Memory B cell (primary cell): ENCODE measurements around the gene HELB.
"Not testable (repeated sequence)": the region's sequence is repeated elsewhere in the genome, so short reads cannot be mapped to it uniquely, and the experiment has no call there.

Experiments used
- ATAC-seq: fragments of 150-1000 bp; cut with Tn5 transposase; 2 replicates; pipeline ENCODE4 v1.10.0; 2021; ENCODE audit warnings: low read depth, mild to moderate bottlenecking, moderate library complexity
- DNase-seq, 2 donors: peaks; one replicate each; pipeline ENCODE4 v3.0.0; 2022; ENCODE audit warnings: low spot score in 2 of 2
- H3K27ac Mint-ChIP-seq: one replicate; pipeline ENCODE4 v1.8.0; 2022; ENCODE audit warnings: mild to moderate bottlenecking, moderate library complexity, mixed read lengths
- H3K27me3 Mint-ChIP-seq: one replicate; pipeline ENCODE4 v1.8.0; 2022; ENCODE audit warnings: mixed read lengths
- H3K36me3 Mint-ChIP-seq: one replicate; pipeline ENCODE4 v1.8.0; 2022; ENCODE audit warnings: mild to moderate bottlenecking, mixed read lengths
- H3K4me1 Mint-ChIP-seq: one replicate; pipeline ENCODE4 v1.8.0; 2022; ENCODE audit warnings: mixed read lengths
- H3K4me3 Mint-ChIP-seq: one replicate; pipeline ENCODE4 v1.8.0; 2022; ENCODE audit warnings: mild to moderate bottlenecking, moderate library complexity, mixed read lengths
- H3K9me3 Mint-ChIP-seq: one replicate; pipeline ENCODE4 v1.8.0; 2022; ENCODE audit warnings: mixed read lengths

Gene HELB

DNA sequence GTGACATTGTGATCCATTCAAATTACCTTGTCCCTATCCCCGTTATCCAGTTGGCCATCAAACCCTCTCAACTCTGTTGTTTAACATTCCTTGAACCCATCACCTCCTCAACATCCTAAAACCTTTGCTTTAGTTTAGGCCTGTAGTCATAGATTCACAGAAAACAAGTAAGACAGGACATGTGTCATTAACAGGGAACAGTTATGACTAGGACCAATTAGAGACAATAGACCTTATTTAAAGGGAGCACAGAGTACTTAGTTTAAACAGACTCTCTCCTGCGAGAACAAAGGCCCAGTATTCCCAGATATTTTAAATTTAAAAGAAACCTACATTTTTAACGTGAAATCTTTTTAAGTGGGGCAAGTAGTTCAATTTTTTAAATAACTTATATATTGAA is 20.0 kb upstream of the HELB start:
- H3K4me3 Mint-ChIP-seq, result no peak overlapping the region
- peaks cover 4% of the 10 kb centered on the region for H3K9me3 Mint-ChIP-seq
- DNase-seq, result no peak
- H3K4me1 Mint-ChIP-seq, result no peaks in the 10 kb centered on the region
- H3K27ac Mint-ChIP-seq, result no peak overlapping the region
- peaks cover 3% of the 10 kb centered on the region for H3K36me3 Mint-ChIP-seq
- peaks cover 16% of the 10 kb centered on the region for H3K27me3 Mint-ChIP-seq
- ATAC-seq, result no peak

DNA sequence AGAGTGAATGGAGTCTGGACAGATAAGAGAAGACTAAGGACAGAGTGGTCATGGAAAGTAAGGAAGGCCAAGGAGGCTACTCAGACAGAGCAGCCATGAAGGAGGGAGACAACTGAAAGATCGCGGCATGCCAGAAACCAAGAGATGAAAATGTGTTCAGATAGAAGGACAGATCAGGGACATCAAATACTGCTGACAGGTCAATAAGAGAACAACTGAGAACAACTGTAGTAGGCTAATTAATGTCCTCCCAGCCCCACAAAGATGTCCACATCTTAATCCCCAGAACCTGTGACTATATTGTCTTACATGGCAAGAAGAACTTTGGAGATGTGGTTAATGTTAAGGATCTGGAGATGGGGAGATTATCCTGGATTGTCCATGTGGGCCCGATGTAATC is 15.0 kb upstream of the HELB start:
- Mint-ChIP-seq H3K36me3 (peaks cover 1% of the 10 kb centered on the region), H3K4me1 (no peaks in the 10 kb centered on the region), H3K9me3 (no peaks in the 10 kb centered on the region), H3K4me3 (no peak overlapping the region), H3K27me3 (peaks cover 10% of the 10 kb centered on the region), H3K27ac (no peak overlapping the region)
- DNase-seq (no peak), ATAC-seq (no peak)

DNA sequence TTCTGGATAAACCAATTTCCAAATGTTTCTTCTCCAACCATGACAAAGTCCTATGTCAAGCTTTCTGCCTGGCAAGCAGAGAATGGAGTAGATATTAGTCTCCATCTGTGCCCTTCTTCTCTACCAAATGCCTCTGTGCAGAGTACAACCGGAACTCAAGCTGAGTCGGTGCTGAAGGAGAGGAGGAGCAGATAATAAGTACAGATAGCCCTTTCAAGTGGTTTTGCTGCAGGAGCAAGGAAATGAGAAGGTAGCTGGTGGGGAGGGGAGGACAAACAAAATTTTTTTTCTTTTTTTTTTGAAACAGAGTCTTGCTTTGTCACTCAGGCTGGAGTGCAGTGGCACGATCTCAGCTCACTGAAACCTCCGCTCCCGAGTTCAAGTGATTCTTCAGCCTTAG is 14.2 kb upstream of the HELB start:
- no peak overlapping the region for H3K4me3 Mint-ChIP-seq
- H3K9me3 Mint-ChIP-seq, result no peaks in the 10 kb centered on the region
- no peaks in the 10 kb centered on the region for H3K4me1 Mint-ChIP-seq
- no peak for ATAC-seq
- peaks cover 1% of the 10 kb centered on the region for H3K36me3 Mint-ChIP-seq
- H3K27ac Mint-ChIP-seq, result no peak overlapping the region
- no peak for DNase-seq
- H3K27me3 Mint-ChIP-seq, result peaks cover 7% of the 10 kb centered on the region

DNA sequence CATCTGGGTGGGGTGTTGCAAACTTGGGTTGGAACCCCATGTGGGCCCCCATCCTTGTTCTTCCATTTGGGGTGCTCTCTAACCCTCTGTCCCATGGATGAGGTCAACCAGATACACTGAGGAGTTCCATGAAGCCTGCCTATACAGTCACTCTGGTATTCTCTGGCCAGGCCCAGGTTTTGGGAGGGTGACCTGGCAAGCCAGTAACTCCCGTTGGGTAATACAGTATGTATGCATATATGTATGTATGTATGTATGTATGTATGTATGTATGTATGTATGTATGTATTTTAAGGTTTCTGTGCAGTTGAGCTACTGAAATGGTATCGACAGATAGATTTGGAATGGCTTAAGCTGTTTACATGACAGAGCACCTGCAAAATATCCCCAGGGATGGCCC is 12.8 kb upstream of the HELB start:
- ATAC-seq (no peak), DNase-seq (no peak)
- H3K27ac Mint-ChIP-seq, result no peak overlapping the region
- H3K36me3 Mint-ChIP-seq, result no peaks in the 10 kb centered on the region
- H3K4me3 Mint-ChIP-seq, result no peak overlapping the region
- no peaks in the 10 kb centered on the region for H3K4me1 Mint-ChIP-seq
- H3K27me3 Mint-ChIP-seq, result peaks cover 5% of the 10 kb centered on the region
- no peaks in the 10 kb centered on the region for H3K9me3 Mint-ChIP-seq

DNA sequence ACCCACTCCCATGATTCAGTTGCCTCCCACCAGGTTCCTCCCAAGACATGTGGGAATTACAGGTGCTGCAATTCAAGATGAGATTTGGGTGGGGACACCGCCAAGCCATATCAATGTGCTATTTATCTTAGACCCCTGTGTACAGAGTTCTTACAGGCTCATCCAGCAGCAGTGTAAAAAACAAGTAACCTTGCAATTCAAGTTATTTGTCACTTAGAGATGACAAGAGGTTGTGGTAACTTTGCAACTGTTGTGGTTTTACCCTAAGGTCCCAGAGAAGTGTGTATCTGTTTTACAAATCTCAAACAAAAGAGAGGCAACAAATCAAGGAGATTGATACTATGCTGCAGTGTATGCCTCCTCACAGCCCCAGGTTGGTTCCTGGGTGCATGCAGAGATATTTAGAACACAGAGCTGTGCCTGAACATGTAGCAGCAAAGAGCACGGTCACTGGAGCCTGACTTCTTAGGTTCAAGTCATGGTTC is 11.5 kb upstream of the HELB start:
- ATAC-seq, result no peak
- Mint-ChIP-seq H3K27ac (no peak overlapping the region), H3K4me3 (no peak overlapping the region), H3K4me1 (no peaks in the 10 kb centered on the region), H3K9me3 (no peaks in the 10 kb centered on the region), H3K36me3 (no peaks in the 10 kb centered on the region), H3K27me3 (peaks cover 5% of the 10 kb centered on the region)
- no peak for DNase-seq

DNA sequence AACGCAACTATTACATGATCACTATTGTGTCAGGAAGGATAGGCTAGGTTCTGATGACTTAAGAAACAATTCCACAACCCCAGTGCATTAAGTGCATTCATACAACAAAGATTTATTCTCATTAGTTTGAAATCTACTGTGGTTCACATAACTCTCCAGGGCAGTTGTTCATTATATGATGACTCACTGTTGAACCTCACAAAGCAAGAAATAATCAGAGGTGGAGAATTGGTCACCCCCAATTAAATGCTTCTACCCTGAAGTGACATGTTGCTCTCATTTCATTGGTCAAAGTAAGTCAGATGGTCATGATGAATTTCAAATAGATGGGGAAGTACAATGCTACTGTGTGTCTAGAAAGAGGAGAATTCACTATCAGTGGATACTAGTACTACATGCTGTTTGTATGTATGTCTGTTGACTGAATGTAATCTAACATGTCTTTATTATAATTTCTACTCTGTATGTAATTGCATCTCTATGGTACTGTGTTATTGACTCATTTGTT is 6.1 kb upstream of the HELB start:
- ATAC-seq, result no peak
- Mint-ChIP-seq H3K36me3 (no peaks in the 10 kb centered on the region), H3K27ac (no peak overlapping the region), H3K9me3 (no peaks in the 10 kb centered on the region), H3K4me1 (peaks cover 4% of the 10 kb centered on the region), H3K4me3 (no peak overlapping the region), H3K27me3 (peaks cover 5% of the 10 kb centered on the region)
- no peak for DNase-seq

DNA sequence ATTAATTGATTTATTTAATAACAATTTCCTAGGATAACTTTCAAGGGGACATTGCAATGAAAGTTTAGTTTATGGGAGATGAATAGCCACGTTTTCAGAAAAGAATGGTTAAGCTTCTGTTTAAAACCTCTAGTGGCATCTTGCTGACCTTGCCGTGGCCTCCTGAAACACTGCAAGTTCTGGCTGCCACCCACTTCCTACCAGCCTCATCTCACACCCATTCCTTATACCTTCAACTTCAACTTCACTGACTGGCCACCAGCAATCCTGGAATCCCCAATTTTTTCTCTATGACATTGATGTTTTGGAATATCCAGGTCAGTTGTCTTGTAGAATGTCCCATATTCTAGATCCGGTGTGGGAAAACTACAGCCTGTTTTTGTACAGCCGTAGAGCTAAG is 5.2 kb upstream of the HELB start:
- Mint-ChIP-seq H3K27me3 (peaks cover 3% of the 10 kb centered on the region), H3K9me3 (no peaks in the 10 kb centered on the region), H3K4me3 (no peak overlapping the region), H3K27ac (no peak overlapping the region), H3K36me3 (no peaks in the 10 kb centered on the region), H3K4me1 (peaks cover 8% of the 10 kb centered on the region)
- ATAC-seq, result no peak
- no peak for DNase-seq

DNA sequence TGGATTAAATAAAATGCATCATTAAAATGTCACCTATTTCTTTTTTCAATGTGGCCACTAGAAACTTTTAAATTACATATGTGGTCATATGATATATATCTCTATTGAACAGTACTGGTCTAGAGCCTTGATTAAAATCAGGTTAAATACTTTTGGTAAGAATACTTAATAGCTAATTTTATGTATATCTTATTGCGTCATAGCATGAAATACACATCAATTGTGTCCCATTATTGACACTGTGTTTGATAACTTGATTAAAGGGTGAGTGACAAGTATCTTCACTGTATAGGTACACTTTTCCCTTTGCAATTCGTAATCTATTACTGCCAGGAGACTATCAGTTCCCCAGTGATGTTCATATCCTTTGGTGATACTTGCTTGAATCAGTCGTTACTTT is 4.4 kb upstream of the HELB start:
- no peak for ATAC-seq

DNA sequence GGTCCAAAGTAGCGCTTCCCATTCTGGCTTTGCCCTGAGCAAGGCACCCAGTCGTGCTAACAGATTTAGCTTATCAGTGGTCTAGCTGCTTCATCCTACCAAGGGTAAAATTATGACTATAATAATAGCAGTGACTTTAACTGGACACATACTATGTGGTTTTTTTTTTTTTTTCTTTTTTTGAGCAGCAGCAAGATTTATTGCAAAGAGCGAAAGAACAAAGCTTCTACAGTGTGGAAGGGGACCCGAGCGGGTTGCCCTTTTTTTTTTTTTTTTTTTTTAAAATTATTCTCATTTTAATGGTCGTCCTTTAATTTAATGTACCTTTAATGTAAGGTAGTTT is 505 bp downstream of the HELB start:
- ATAC-seq (no peak), DNase-seq (no peak)
- H3K4me1 Mint-ChIP-seq, result peaks cover 25% of the 10 kb centered on the region
- H3K36me3 Mint-ChIP-seq, result peaks cover 7% of the 10 kb centered on the region
- H3K27ac Mint-ChIP-seq, result peak overlapping the region; percentile 95
- no peaks in the 10 kb centered on the region for H3K9me3 Mint-ChIP-seq
- peaks cover 1% of the 10 kb centered on the region for H3K27me3 Mint-ChIP-seq
- H3K4me3 Mint-ChIP-seq, result peak overlapping the region; percentile 98

More for the DNA sequence above, 4.4 kb upstream of the HELB start:
- Mint-ChIP-seq H3K27ac (no peak overlapping the region), H3K4me1 (peaks cover 11% of the 10 kb centered on the region), H3K27me3 (peaks cover 3% of the 10 kb centered on the region), H3K4me3 (no peak overlapping the region), H3K36me3 (no peaks in the 10 kb centered on the region), H3K9me3 (no peaks in the 10 kb centered on the region)
- no peak for DNase-seq

DNA sequence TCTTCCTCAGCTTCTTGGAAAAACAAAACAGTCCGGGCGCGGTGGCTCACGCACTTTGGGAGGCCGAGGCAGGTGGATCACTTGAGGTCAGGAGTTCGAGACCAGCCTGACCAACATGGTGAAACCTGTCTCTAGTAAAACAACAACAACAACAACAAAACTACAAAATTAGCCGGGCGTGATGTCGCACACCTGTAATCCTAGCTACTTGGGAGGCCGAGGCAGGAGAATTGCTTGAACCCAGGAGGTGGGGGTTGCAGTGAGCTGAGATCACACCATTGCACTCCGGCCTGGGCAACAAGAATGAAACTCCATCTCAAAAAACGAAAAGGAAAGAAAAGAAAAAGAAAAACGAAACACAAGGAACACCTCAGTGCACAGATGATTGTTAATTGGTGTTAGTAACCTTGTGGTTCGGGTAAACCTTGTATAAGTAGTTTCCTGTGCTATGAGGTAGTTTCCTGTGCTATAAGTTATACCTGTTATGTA is 1.1 kb downstream of the HELB start:
- H3K27ac Mint-ChIP-seq, result peak overlapping the region; percentile 95
- H3K9me3 Mint-ChIP-seq, DNase-seq, H3K36me3 Mint-ChIP-seq, H3K27me3 Mint-ChIP-seq: not testable (repeated sequence)
- peak; percentile 17 for ATAC-seq
- peak overlapping the region; percentile 98 for H3K4me3 Mint-ChIP-seq
- H3K4me1 Mint-ChIP-seq, result peaks cover 25% of the 10 kb centered on the region

DNA sequence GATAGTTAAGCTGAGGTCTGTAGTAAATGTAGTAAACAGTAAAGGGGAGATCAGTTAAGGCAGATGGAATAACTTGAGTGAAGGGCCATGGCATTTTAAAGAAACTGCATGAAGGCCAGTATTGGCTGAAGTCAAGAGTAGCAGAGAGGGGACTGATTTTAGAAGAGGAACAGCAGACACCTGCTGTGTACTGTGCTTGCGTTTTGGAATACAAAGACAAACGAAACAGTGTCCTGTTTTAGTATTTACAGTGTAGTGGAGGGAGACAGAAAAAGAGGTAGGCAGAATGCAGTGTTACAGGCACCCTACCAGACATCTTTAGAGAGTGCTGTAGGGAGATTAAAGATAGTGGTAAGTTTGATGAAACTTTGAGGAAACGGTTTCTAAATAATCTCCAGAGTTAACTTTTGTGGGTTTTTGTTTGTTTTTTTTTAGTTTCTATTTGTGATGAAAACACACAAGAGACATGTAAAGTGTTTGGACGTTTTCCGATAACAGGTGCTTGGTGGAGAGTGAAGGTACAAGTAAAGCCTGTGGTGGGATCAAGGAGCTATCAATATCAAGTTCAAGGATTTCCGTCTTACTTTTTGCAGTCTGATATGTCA is 2.1 kb downstream of the HELB start:
- Mint-ChIP-seq H3K9me3 (no peaks in the 10 kb centered on the region), H3K36me3 (peaks cover 14% of the 10 kb centered on the region), H3K27me3 (peaks cover 1% of the 10 kb centered on the region), H3K27ac (peak overlapping the region; percentile 10), H3K4me1 (peaks cover 25% of the 10 kb centered on the region), H3K4me3 (peak overlapping the region; percentile 0)
- DNase-seq, result no peak
- no peak for ATAC-seq

DNA sequence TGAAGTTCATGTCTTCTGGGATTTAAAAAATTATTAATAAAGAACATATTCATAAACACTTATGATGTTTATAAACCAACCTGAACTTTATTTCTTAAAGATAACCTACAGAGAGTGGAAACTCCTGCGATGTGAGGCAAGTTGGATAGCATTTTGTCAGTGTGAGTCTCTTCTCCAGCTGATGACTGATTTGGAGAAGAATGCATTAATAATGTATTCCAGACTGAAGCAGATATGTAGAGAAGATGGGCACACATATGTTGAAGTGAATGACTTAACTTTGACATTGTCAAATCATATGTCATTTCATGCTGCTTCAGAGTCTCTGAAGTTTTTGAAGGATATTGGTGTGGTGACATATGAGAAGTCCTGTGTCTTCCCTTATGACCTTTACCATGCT is 7.3 kb downstream of the HELB start:
- Mint-ChIP-seq H3K36me3 (peaks cover 43% of the 10 kb centered on the region), H3K4me1 (peaks cover 27% of the 10 kb centered on the region), H3K4me3 (no peak overlapping the region), H3K27ac (no peak overlapping the region), H3K27me3 (no peaks in the 10 kb centered on the region), H3K9me3 (peaks cover 3% of the 10 kb centered on the region)
- DNase-seq (no peak), ATAC-seq (no peak)

DNA sequence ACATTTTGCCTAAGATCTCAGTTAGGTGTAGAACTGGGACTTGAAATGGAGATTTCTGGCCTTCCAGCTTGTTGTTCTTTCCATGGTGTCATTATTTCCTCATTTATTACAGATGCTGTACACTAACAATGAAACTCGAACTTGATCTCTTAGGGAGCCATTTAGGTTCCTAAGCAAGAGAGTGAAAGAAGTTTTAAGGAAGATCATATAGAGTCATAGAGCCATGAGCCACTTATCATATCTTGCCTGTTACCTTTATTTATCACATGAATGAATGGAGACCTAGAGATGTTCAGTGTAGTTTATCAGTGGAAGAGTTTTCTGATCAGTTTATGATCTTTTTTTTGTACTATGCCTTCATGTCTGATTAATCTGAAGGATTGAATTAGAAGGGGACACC is 9.9 kb downstream of the HELB start:
- no peaks in the 10 kb centered on the region for H3K27me3 Mint-ChIP-seq
- DNase-seq (no peak), ATAC-seq (no peak)
- H3K27ac Mint-ChIP-seq, result no peak overlapping the region
- no peak overlapping the region for H3K4me3 Mint-ChIP-seq
- peaks cover 3% of the 10 kb centered on the region for H3K9me3 Mint-ChIP-seq
- H3K36me3 Mint-ChIP-seq, result peaks cover 39% of the 10 kb centered on the region
- H3K4me1 Mint-ChIP-seq, result peaks cover 26% of the 10 kb centered on the region

DNA sequence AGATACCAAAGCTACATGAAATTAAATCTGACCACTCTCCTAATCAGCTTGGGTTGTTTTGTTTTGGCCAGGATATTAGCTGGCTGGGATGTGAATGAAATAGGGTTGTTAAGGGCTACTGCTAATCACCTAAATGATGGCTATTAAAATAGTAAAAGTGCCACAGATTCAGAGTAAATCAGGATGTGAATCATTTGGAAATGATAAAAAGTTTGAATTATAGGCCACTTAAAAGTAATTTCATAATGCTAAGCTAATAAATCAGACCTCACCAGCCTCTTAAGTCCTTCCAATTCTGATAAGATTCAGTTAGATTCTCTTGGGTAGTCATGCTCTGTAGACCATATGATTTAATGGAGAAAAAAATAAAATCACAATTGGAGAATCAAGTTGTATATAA is 12.0 kb downstream of the HELB start:
- DNase-seq, result no peak
- Mint-ChIP-seq H3K27ac (no peak overlapping the region), H3K4me3 (no peak overlapping the region), H3K9me3 (peaks cover 3% of the 10 kb centered on the region), H3K36me3 (peaks cover 35% of the 10 kb centered on the region), H3K4me1 (peaks cover 28% of the 10 kb centered on the region), H3K27me3 (no peaks in the 10 kb centered on the region)
- no peak for ATAC-seq

DNA sequence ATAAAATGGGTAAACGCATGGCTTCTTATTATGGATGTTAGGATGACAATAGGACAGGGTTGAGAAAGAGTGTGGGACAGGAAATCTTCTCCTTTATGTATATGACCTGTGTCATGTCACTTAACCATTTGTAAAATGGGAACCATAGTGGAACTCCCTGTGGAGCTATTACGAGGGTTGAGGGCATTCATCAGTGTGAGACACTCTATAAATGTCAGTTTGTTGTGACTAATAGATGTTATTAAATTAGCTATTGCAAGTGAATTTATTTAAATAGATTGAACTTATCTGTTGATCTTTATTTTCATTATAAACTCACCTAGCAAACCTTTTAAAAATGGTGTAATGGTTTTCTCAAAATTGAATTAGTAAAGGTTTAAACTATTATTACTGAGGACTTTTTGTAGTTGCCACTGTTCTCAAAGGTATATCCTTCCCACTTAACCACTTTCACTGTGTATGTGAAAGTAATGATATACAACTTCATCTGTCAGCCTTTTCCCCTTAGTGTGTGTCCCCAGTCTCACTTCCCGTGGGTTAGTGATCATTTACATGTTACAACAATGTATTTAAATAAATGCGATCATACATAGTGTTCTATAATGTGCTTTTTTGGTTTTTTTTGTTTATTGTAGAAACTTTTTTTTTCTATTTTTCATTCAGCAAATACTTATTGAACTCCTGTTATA is 17.1 kb downstream of the HELB start:
- ATAC-seq (no peak), DNase-seq (no peak)
- no peak overlapping the region for H3K27ac Mint-ChIP-seq
- H3K9me3 Mint-ChIP-seq, result no peaks in the 10 kb centered on the region
- no peaks in the 10 kb centered on the region for H3K27me3 Mint-ChIP-seq
- peaks cover 3% of the 10 kb centered on the region for H3K4me1 Mint-ChIP-seq
- peaks cover 23% of the 10 kb centered on the region for H3K36me3 Mint-ChIP-seq
- no peak overlapping the region for H3K4me3 Mint-ChIP-seq
